Activated naive CD4-positive, alpha-beta T cell treated with anti-CD3 and anti-CD28 coated beads for 36 hours (primary cell): ENCODE results near the gene SCYL3. TPM values are rescaled to one million over a fixed set of nuclear protein-coding genes. Genes with fewer than 3 reads are reported as not detected.
A peak's percentile ranks its signal among the peaks of the same experiment; 100 is the strongest.

Experiments used
- CTCF ChIA-PET: fragments of 350-600 bp; sonication (Branson Sonifier 250); formaldehyde crosslinking; loops from one replicate; lab custom pipeline; 2021; ENCODE audit warnings: antibody characterized with exemption; lab: Charles Lee
- DNase-seq: peaks from one replicate; pipeline ENCODE4 v3.0.0-alpha.2; 2020
- H3K27ac Mint-ChIP-seq: one replicate; pipeline ENCODE4 v1.8.0; 2021; ENCODE audit warnings: mild to moderate bottlenecking, mixed read lengths
- H3K27me3 Mint-ChIP-seq: one replicate; pipeline ENCODE4 v1.8.0; 2021; ENCODE audit warnings: low read depth, mixed read lengths
- H3K36me3 Mint-ChIP-seq: one replicate; pipeline ENCODE4 v1.8.0; 2021; ENCODE audit warnings: low read depth, mixed read lengths
- H3K4me1 Mint-ChIP-seq: one replicate; pipeline ENCODE4 v1.8.0; 2021; ENCODE audit warnings: low read depth, mixed read lengths
- H3K4me3 Mint-ChIP-seq: one replicate; pipeline ENCODE4 v1.8.0; 2021; ENCODE audit warnings: mild to moderate bottlenecking, moderate library complexity, mixed read lengths
- H3K9me3 Mint-ChIP-seq: one replicate; pipeline ENCODE4 v1.8.0; 2021; ENCODE audit warnings: mixed read lengths
- intact Hi-C: fragments of 100-400 bp; cut with micrococcal nuclease; formaldehyde crosslinking; loops from one replicate; pipeline ENCODE4 v1.15.1; 2023
- total RNA-seq, 2 experiments: library from RNA; stranded (reverse); gene quantifications; one replicate each; pipeline ENCODE4 v1.2.3, GENCODE V29; 2021

SCYL3 gene
- total RNA-seq, 2 experiments from 2014 or later, result 8.8 TPM

GRCh38 chr1:169894424-169895145, 889 bp upstream of the SCYL3 start:
- Mint-ChIP-seq H3K9me3 (no peaks in the 10 kb centered on the region), H3K4me1 (peaks cover 28% of the 10 kb centered on the region), H3K27ac (peak overlapping the region; percentile 100), H3K4me3 (peak overlapping the region; percentile 87), H3K36me3 (no peaks in the 10 kb centered on the region), H3K27me3 (no peaks in the 10 kb centered on the region)
- no peak for DNase-seq
- CTCF ChIA-PET, result no interaction called here
- intact Hi-C loops, result loop anchor here (1.0 to 10.0 kb wide), 9 partner anchors 14 to 1960 kb away; partner anchors contain the start of genes BLZF1, DCAF6, FMO4 and GORAB

GRCh38 chr1:169892927-169893644, 610 bp downstream of the SCYL3 start:
- Mint-ChIP-seq H3K27ac (peak overlapping the region; percentile 92), H3K36me3 (peaks cover 9% of the 10 kb centered on the region), H3K4me1 (peaks cover 39% of the 10 kb centered on the region), H3K27me3 (no peaks in the 10 kb centered on the region), H3K9me3 (no peaks in the 10 kb centered on the region), H3K4me3 (peak overlapping the region; percentile 87)
- intact Hi-C loops, result loop anchor here (1.0 to 10.0 kb wide), 7 partner anchors 182 to 1958 kb away; partner anchors contain the start of genes DCAF6, METTL13, MPC2 and SELL
- CTCF ChIA-PET, result interaction anchor here (0.6 to 1.7 kb wide), 5 partner anchors 27 to 525 kb away, joined by 3 to 4 read pairs (median 3); partner anchors contain the start of genes BLZF1, F5 and NME7
- DNase-seq, result peak; percentile 39

- peaks cover 40% of the 10 kb centered on the region for H3K4me1 Mint-ChIP-seq
- peak overlapping the region; percentile 92 for H3K27ac Mint-ChIP-seq
- peak overlapping the region; percentile 87 for H3K4me3 Mint-ChIP-seq
These were observed 1.3 kb downstream of the SCYL3 start for GRCh38 chr1:169892176-169892926.

GRCh38 chr1:169891539-169891885, 2.2 kb downstream of the SCYL3 start:
- no peak for DNase-seq
- Mint-ChIP-seq H3K36me3 (peaks cover 16% of the 10 kb centered on the region), H3K27me3 (no peaks in the 10 kb centered on the region), H3K27ac (peak overlapping the region; percentile 92), H3K4me3 (peak overlapping the region; percentile 70), H3K9me3 (no peaks in the 10 kb centered on the region), H3K4me1 (peaks cover 40% of the 10 kb centered on the region)
- CTCF ChIA-PET, result interaction anchor here (0.9 to 1.7 kb wide), 3 partner anchors 20 to 524 kb away, joined by 3 to 4 read pairs (median 4); partner anchors contain the start of genes BLZF1 and NME7
- intact Hi-C loops, result loop anchor here (1.0 to 10.0 kb wide), 8 partner anchors 177 to 1957 kb away; partner anchors contain the start of genes DCAF6, MPC2, NME7 and PRRC2C

More at GRCh38 chr1:169892176-169892926, 1.3 kb downstream of the SCYL3 start:
- Mint-ChIP-seq H3K27me3 (no peaks in the 10 kb centered on the region), H3K36me3 (peaks cover 12% of the 10 kb centered on the region), H3K9me3 (no peaks in the 10 kb centered on the region)
- CTCF ChIA-PET, result interaction anchor here (1.0 to 1.7 kb wide), 4 partner anchors 27 to 524 kb away, joined by 3 to 4 read pairs (median 4); partner anchors contain the start of genes BLZF1, F5 and NME7
- DNase-seq, result no peak
- intact Hi-C loops, result loop anchor here (2.0 to 10.0 kb wide), 4 partner anchors 200 to 1958 kb away; partner anchors contain the start of genes DCAF6, MPC2 and VAMP4

- CTCF ChIA-PET, result interaction anchor here (0.9 to 1.7 kb wide), 2 partner anchors 20 to 29 kb away, joined by 4 read pairs; no protein-coding TSS in a partner anchor
- H3K9me3 Mint-ChIP-seq, result no peaks in the 10 kb centered on the region
- H3K27ac Mint-ChIP-seq, result peak overlapping the region; percentile 92
- no peaks in the 10 kb centered on the region for H3K27me3 Mint-ChIP-seq
- peaks cover 40% of the 10 kb centered on the region for H3K4me1 Mint-ChIP-seq
- peaks cover 17% of the 10 kb centered on the region for H3K36me3 Mint-ChIP-seq
- intact Hi-C loops, result loop anchor here (1.0 to 10.0 kb wide), 8 partner anchors 177 to 1956 kb away; partner anchors contain the start of genes DCAF6, MPC2, NME7 and PRRC2C
- DNase-seq, result peak; percentile 60
- H3K4me3 Mint-ChIP-seq, result peak overlapping the region; percentile 70
These were observed 2.7 kb downstream of the SCYL3 start for GRCh38 chr1:169890761-169891538.

- intact Hi-C loops, result loop anchor here (2.0 to 10.0 kb wide), 5 partner anchors 295 to 1955 kb away; partner anchors contain the start of genes DCAF6, MPC2, NME7 and VAMP4
- Mint-ChIP-seq H3K4me3 (no peak overlapping the region), H3K4me1 (peaks cover 42% of the 10 kb centered on the region), H3K27ac (peak overlapping the region; percentile 55), H3K36me3 (peaks cover 23% of the 10 kb centered on the region), H3K27me3 (no peaks in the 10 kb centered on the region), H3K9me3 (no peaks in the 10 kb centered on the region)
- DNase-seq, result no peak
- CTCF ChIA-PET, result no interaction called here
These were observed 3.8 kb downstream of the SCYL3 start for GRCh38 chr1:169889871-169890270.

- CTCF ChIA-PET, result interaction anchor here (0.7 to 1.2 kb wide), 2 partner anchors 9 kb away, joined by 3 to 4 read pairs; no protein-coding TSS in a partner anchor
- Mint-ChIP-seq H3K36me3 (peaks cover 30% of the 10 kb centered on the region), H3K27ac (no peak overlapping the region), H3K9me3 (no peaks in the 10 kb centered on the region), H3K4me3 (no peak overlapping the region), H3K4me1 (peaks cover 40% of the 10 kb centered on the region), H3K27me3 (no peaks in the 10 kb centered on the region)
- no peak for DNase-seq
- intact Hi-C loops, result no loop called here
These were observed 6.8 kb downstream of the SCYL3 start for GRCh38 chr1:169886931-169887330.

GRCh38 chr1:169886422-169886821, 7.3 kb downstream of the SCYL3 start:
- DNase-seq, result no peak
- no peak overlapping the region for H3K27ac Mint-ChIP-seq
- no peak overlapping the region for H3K4me3 Mint-ChIP-seq
- intact Hi-C loops, result no loop called here
- H3K4me1 Mint-ChIP-seq, result peaks cover 37% of the 10 kb centered on the region
- H3K9me3 Mint-ChIP-seq, result no peaks in the 10 kb centered on the region
- CTCF ChIA-PET, result interaction anchor here (0.7 to 1.2 kb wide), 2 partner anchors 9 to 10 kb away, joined by 3 to 4 read pairs; no protein-coding TSS in a partner anchor
- no peaks in the 10 kb centered on the region for H3K27me3 Mint-ChIP-seq
- H3K36me3 Mint-ChIP-seq, result peaks cover 31% of the 10 kb centered on the region

GRCh38 chr1:169885207-169885606, 8.5 kb downstream of the SCYL3 start:
- no peaks in the 10 kb centered on the region for H3K27me3 Mint-ChIP-seq
- H3K9me3 Mint-ChIP-seq, result no peaks in the 10 kb centered on the region
- CTCF ChIA-PET, result no interaction called here
- intact Hi-C loops, result no loop called here
- no peak overlapping the region for H3K4me3 Mint-ChIP-seq
- peaks cover 30% of the 10 kb centered on the region for H3K4me1 Mint-ChIP-seq
- no peak for DNase-seq
- H3K27ac Mint-ChIP-seq, result no peak overlapping the region
- H3K36me3 Mint-ChIP-seq, result peaks cover 34% of the 10 kb centered on the region

GRCh38 chr1:169884634-169885033, 9.1 kb downstream of the SCYL3 start:
- H3K36me3 Mint-ChIP-seq, result peaks cover 34% of the 10 kb centered on the region
- no peaks in the 10 kb centered on the region for H3K9me3 Mint-ChIP-seq

GRCh38 chr1:169882039-169882511, 11.6 kb downstream of the SCYL3 start:
- peaks cover 19% of the 10 kb centered on the region for H3K4me1 Mint-ChIP-seq
- H3K27ac Mint-ChIP-seq, result no peak overlapping the region
- CTCF ChIA-PET, result no interaction called here
- DNase-seq, result no peak
- H3K4me3 Mint-ChIP-seq, result no peak overlapping the region
- H3K9me3 Mint-ChIP-seq, result no peaks in the 10 kb centered on the region
- no peaks in the 10 kb centered on the region for H3K27me3 Mint-ChIP-seq
- peaks cover 28% of the 10 kb centered on the region for H3K36me3 Mint-ChIP-seq
- intact Hi-C loops, result no loop called here

More at GRCh38 chr1:169884634-169885033, 9.1 kb downstream of the SCYL3 start:
- Mint-ChIP-seq H3K27me3 (no peaks in the 10 kb centered on the region), H3K27ac (no peak overlapping the region), H3K4me3 (no peak overlapping the region), H3K4me1 (peaks cover 27% of the 10 kb centered on the region)
- CTCF ChIA-PET, result no interaction called here
- DNase-seq, result no peak
- intact Hi-C loops, result no loop called here
